Psoas muscle (tissue), 8 donors: ENCODE data around the gene HDDC3. TPM values are rescaled to one million over a fixed set of nuclear protein-coding genes. Genes with fewer than 3 reads are reported as not detected.

ENCODE experiments used
- ATAC-seq, 4 donors: fragments of 200-7000 bp; cut with Tn5 transposase; one replicate each; pipeline ENCODE4 v1.9.1; 2020; ENCODE audit warnings: moderate library complexity in 3 of 4, mild to moderate bottlenecking in 2 of 4
- DNase-seq, 2 donors: peaks; one replicate each; pipeline ENCODE4 v3.0.0-alpha.2; 2020
- H3K27ac ChIP-seq: fragments of 200-600 bp; one replicate; pipeline ENCODE4 v1.8.0; 2022
- H3K27me3 ChIP-seq, 3 donors: fragments of 200-600 bp in 1 of 3; one replicate each; pipeline versions ENCODE4 v1.6.1 to v1.8.0; 2013 to 2022; ENCODE audit warnings: low read length in 2 of 3, mild to moderate bottlenecking in 2 of 3, moderate library complexity in 1 of 3; ENCODE audit not compliant: insufficient read depth in 3 of 3
- H3K36me3 ChIP-seq, 2 donors: fragments of 200-600 bp in 1 of 2; one replicate each; pipeline versions ENCODE4 v1.6.1 to v1.8.0; 2013 to 2022; ENCODE audit warnings: low read depth in 1 of 2, mild to moderate bottlenecking in 1 of 2, moderate library complexity in 1 of 2; ENCODE audit not compliant: insufficient read depth in 1 of 2
- H3K4me1 ChIP-seq: fragments of 200-600 bp; one replicate; pipeline ENCODE4 v1.8.0; 2022
- H3K4me3 ChIP-seq: fragments of 200-600 bp; one replicate; pipeline ENCODE4 v1.8.0; 2022; ENCODE audit warnings: mild to moderate bottlenecking
- H3K9me3 ChIP-seq: fragments of 200-600 bp; one replicate; pipeline ENCODE4 v1.8.0; 2022
- CTCF ChIP-seq: fragments of 200-600 bp; IDR thresholded peaks from one replicate; pipeline ENCODE4 v1.8.0; 2022; ENCODE audit warnings: antibody characterized with exemption
- WGBS, 3 donors: extraction: QIAGEN DNeasy Blood & Tissue Kit; methylation state at CpG; one replicate each; pipeline versions ENCODE4 v1.1.6 to v1.1.7; 2013; 5-methylcytosine and 5-hydroxymethylcytosine counted together
- intact Hi-C, 2 donors: fragments of 100-400 bp; cut with DNase I; formaldehyde crosslinking; loops; one replicate each; pipeline versions ENCODE4 v1.11.0 to v1.14.2; 2022
- polyA plus RNA-seq, 3 donors: library from polyadenylated mRNA; stranded (reverse); fragments of 200-250 nt; gene quantifications; one replicate each; pipeline ENCODE4 v1.2.3, GENCODE V29; 2013
- total RNA-seq, 4 donors: library from RNA; stranded (reverse); fragmentation: NEBNext Ultra II Directional in 2 of 4; extraction: Animal tissue kit (Norgen Biotek cat#: 25700) in 2 of 4; gene quantifications; one replicate each; pipeline versions ENCODE4 v1.2.1 to v1.2.4, GENCODE V29; 2021 to 2023
- donor health status: healthy with polysubstance abuse.
- donor health status: DM: no; HTN: no; CAD: no; lungs with moderate emphysema.
- donor health status: Bipolar disorder and iron deficiency.
- donor health status: healthy.
- donor health status: DM: yes; HTN: yes; CAD: no.
- donor health status: DM: no; HTN: no; CAD: no.
- donor health status: DM: no; HTN: no; CAD: no.
- donor health status: DM: yes; HTN: yes; CAD: no.

HDDC3 gene
- total and polyA plus RNA-seq, 7 donors: 7.2 to 25.5 (median 13.2) TPM

DNA sequence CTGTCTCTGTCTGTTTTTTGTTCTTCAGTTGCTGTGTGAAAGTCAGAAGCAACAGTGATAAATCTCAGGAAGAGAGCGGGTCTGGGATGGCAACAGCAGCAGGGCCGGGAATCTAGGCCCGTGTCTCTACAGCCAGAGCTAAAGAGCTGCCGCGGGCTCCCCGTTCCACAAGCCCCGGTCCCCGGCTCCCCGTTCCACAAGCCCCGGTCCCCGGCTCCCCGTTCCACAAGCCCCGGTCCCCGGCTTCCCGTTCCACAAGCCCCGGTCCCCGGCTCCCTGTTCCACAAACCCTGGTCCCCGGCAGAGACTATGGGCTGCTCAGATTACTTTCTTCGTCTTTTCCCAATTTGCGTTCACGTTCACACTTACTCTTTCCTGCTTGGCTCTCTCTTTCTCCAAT is 41.9 kb upstream of the HDDC3 start:
- TF ChIP-seq CTCF: no peak
- no peaks in the 10 kb centered on the region for H3K9me3 ChIP-seq
- H3K27me3 ChIP-seq: no peaks in the 10 kb centered on the region
- no peak overlapping the region for H3K4me3 ChIP-seq
- DNase-seq (no peak), ATAC-seq (no peak)
- intact Hi-C loops: no loop called here
- H3K27ac ChIP-seq: no peak overlapping the region
- H3K36me3 ChIP-seq: no peaks in the 10 kb centered on the region
- H3K4me1 ChIP-seq: no peaks in the 10 kb centered on the region
- WGBS, 3 donors: 91 to 96% (median 95%) methylated on average over 21 of the region's 21 CpGs

DNA sequence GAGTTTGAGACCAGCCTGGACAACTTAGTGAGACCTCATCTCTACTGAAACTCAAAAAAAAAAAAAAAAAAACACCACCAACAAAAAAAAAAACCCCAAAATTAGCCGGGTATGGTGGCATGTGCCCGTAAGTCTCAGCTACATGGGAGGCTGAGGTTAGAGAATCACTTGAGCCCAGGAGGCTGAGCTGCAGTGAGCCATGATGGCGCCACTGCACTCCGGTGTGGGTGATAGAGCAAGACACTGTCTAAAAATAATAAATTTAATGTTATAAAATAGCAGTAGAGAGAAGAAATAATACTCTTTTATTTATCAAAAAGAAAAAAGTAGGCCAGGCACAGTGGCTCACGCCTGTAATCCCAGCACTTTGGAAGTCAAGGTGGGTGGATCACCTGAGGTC is 39.8 kb upstream of the HDDC3 start:
- DNase-seq (no peak), ATAC-seq (no peak)
- no peaks in the 10 kb centered on the region for H3K4me1 ChIP-seq
- intact Hi-C loops: no loop called here
- no peaks in the 10 kb centered on the region for H3K9me3 ChIP-seq
- WGBS, 3 donors: 93 to 96% (median 95%) methylated on average over 5 of the region's 5 CpGs
- no peak overlapping the region for H3K27ac ChIP-seq
- no peaks in the 10 kb centered on the region for H3K27me3 ChIP-seq
- peaks cover 0 to 12% of the 10 kb centered on the region in 2 donors for H3K36me3 ChIP-seq
- TF ChIP-seq CTCF: no peak
- H3K4me3 ChIP-seq: no peak overlapping the region

GRCh38 chr15:90970274-90970673 is 37.9 kb upstream of the HDDC3 start:
- H3K27ac ChIP-seq: no peak overlapping the region
- TF ChIP-seq CTCF: no peak
- intact Hi-C loops: no loop called here
- no peaks in the 10 kb centered on the region for H3K27me3 ChIP-seq
- peaks cover 0 to 30% of the 10 kb centered on the region in 2 donors for H3K36me3 ChIP-seq
- H3K4me3 ChIP-seq: no peak overlapping the region
- WGBS, 3 donors: 93 to 94% (median 93%) methylated on average over 7 of the region's 7 CpGs
- ATAC-seq (no peak), DNase-seq (no peak)
- no peaks in the 10 kb centered on the region for H3K4me1 ChIP-seq
- H3K9me3 ChIP-seq: no peaks in the 10 kb centered on the region

DNA sequence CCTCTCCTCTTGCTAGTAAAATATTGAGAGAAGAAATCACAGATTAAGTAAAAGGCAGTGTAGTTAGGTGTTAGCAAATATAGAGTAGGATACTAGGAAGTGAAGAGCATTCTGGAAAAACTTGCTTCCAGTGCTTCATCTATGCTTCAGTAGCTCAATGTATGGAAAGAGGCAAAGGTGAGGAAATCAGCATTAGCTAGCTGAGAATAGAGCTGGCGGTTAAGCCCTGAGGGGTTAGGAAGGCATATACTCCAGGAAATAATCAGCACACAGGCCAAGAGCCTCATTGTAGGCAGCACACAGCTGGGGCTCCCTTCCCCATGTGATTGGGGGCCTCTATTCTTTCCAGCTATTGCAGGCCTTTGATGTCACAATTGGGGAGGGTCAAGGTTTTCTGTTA is 36.1 kb upstream of the HDDC3 start:
- WGBS, 3 donors: 90 to 95% (median 92%) methylated on average over 1 of the region's 1 CpG
- intact Hi-C loops: no loop called here
- no peaks in the 10 kb centered on the region for H3K27me3 ChIP-seq
- TF ChIP-seq CTCF: no peak
- DNase-seq (no peak), ATAC-seq (no peak)
- H3K36me3 ChIP-seq: peaks cover under 1 to 46% of the 10 kb centered on the region in 2 donors
- no peaks in the 10 kb centered on the region for H3K4me1 ChIP-seq
- H3K9me3 ChIP-seq: no peaks in the 10 kb centered on the region
- H3K4me3 ChIP-seq: no peak overlapping the region
- no peak overlapping the region for H3K27ac ChIP-seq

DNA sequence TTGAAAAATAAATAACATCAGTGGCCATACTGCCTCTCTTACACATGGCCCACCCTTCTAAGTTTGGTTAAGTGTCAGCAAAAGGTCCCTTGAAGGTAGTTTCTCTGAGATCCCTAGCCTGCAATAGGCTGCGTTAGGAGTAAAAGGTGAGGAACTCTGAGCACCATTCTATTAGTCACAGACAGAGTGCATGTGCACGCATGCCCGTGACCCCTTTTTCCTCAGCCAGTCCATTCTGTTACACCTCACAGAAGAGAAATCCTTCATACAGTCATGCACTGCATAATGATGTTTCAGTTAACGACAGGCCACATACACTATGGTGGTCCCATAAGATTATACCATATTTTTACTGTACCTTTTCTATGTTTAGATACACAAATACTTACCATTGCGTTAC is 34.9 kb upstream of the HDDC3 start:
- WGBS, 3 donors: 83 to 99% (median 90%) methylated on average over 5 of the region's 5 CpGs
- peaks cover 6 to 58% of the 10 kb centered on the region in 2 donors for H3K36me3 ChIP-seq
- DNase-seq: no peak

More for the DNA sequence above, 34.9 kb upstream of the HDDC3 start:
- Histone ChIP-seq H3K9me3 (no peaks in the 10 kb centered on the region), H3K27me3 (no peaks in the 10 kb centered on the region), H3K4me1 (no peaks in the 10 kb centered on the region), H3K4me3 (no peak overlapping the region), H3K27ac (no peak overlapping the region)
- intact Hi-C loops: no loop called here
- no peak for ATAC-seq
- TF ChIP-seq CTCF: no peak
